Measurements from ENCODE around the gene KIAA1143.

The KIAA1143 gene

GRCh38 chr3:44771424-44772098 lies 10.1 kb upstream of the KIAA1143 start:
- no peak for TF ChIP-seq CTCF (IDR thresholded peaks at IDR 0.05)
- H3K4me3 ChIP-seq = no peak overlapping the region
- no peak for DNase-seq (ENCODE audit: low spot score)
- H3K27ac ChIP-seq = no peak overlapping the region

- Histone ChIP-seq H3K4me3 (no peak overlapping the region), H3K27ac (no peak overlapping the region)
- TF ChIP-seq CTCF (IDR thresholded peaks at IDR 0.05) = no peak
- DNase-seq (ENCODE audit: low spot score) = no peak
These were observed 2.8 kb upstream of the KIAA1143 start for GRCh38 chr3:44764248-44764647.

DNA sequence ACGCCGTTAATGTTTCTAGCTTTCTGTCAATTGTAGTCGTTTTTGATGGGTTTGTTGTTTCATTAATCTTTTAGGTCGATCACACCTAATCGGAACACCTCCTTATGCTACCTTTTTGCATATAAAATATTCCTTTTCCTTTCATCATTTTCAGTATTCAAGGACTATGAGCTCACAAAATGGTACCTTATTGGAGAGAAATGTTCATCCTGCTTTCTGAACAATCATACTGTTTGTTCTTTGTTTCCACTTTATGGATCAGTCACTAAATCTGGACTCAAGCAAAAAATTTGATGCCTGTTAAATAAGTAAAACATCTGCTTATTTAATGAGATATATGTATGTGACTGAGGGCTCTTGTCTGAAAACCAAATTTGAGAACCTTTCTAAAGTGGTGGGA lies 1.3 kb upstream of the KIAA1143 start:
- no peak overlapping the region for H3K4me3 ChIP-seq

DNA sequence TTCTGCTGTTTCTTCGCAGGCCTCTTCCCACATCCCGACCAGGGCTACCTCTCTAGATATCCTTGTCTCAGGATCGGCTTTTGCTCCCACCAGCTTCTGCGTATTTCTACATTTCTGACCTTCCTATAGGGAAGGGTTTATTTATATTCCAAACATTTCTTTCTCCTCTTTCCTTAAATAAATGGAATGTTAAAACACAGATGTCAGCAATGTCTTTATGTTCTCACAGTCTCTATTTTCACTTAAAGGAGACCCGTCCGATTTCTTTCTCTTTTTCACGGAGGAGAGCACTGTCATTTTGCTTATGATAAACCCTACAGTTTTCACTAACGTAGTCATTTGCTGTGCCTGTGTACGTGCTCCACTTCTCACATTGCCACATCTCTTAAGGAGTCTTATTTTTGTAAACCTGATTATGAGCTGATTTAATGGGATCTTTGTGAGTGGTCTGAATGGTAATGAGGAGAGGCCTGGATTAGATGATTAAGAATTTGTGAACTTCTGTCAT lies 805 bp upstream of the KIAA1143 start:
- TF ChIP-seq CTCF (IDR thresholded peaks at IDR 0.05) = no peak
- Histone ChIP-seq H3K4me3 (peak overlapping the region; percentile 75), H3K27ac (no peak overlapping the region)
- no peak for DNase-seq (ENCODE audit: low spot score)

More for the DNA sequence above, 1.3 kb upstream of the KIAA1143 start:
- no peak for TF ChIP-seq CTCF (IDR thresholded peaks at IDR 0.05)
- H3K27ac ChIP-seq = no peak overlapping the region
- DNase-seq (ENCODE audit: low spot score) = no peak

DNA sequence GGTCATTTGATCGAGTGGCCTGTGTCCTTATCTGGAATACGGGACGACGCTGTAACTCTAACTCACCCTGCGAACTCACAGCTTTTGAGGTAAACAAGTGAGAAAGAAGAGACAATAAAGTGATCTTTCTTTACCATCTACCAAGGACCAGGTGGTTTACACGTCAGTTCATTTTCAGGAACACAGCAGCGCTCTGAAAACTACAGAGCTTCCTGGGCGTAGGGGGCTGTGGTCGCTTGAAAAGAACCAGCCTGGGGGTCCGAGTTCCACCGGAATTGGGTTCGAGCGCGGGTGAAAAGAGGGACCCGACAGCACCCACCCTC lies 357 bp downstream of the KIAA1143 start:
- DNase-seq (ENCODE audit: low spot score) = no peak
- Histone ChIP-seq H3K27ac (peak overlapping the region; percentile 31 to 73), H3K4me3 (peak overlapping the region; percentile 75)
- no peak for TF ChIP-seq CTCF (IDR thresholded peaks at IDR 0.05)

GRCh38 chr3:44734646-44735168 lies 26.7 kb downstream of the KIAA1143 start:
- no peak overlapping the region for H3K4me3 ChIP-seq
- no peak for TF ChIP-seq CTCF (IDR thresholded peaks at IDR 0.05)
- DNase-seq (ENCODE audit: low spot score) = no peak
- no peak overlapping the region for H3K27ac ChIP-seq

DNA sequence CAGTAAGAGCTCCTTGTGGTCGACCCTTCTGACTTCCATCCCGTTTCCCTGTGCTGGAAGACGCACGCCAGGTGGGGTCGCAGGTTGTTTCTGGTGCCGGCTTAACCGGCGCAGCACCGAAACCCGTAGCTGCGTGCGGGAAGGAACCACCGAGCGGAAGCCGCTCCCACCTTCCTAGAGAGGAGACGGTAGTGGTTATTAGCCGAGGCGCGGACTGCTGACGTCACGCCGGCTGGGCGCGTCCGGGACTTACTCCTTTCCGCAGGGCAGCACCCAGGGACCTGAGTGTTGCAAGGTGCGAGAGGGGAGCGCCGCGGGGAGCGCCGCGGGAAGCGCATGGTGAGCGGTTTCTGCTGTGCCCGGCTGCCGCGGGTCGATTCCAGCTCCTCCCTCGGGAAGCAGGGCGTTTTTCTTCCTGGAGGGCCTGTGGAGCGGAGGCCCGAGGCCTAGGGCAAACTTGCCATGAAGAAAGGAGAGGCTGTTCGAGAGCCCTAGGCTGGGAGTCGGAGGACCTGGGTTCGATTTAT lies 32.0 kb downstream of the KIAA1143 start, which contains the start of gene ZNF501:
Gene ZNF501 (plus strand): TSS at position 252 of the 527 bp plus-strand sequence. CDS start 4,787 bp downstream, outside the sequence.
- Histone ChIP-seq H3K4me3 (peak within 1 kb of the TSS; percentile 80), H3K27ac (peak within 1 kb of the TSS; percentile 35 to 65)
- DNase-seq (ENCODE audit: low spot score) = peak; percentile 96
- no peak for TF ChIP-seq CTCF (IDR thresholded peaks at IDR 0.05)

All from coronary artery (tissue), 2 donors.